SK-N-SH (cell line): ENCODE measurements around the gene HS1BP3.

Source experiments
- GABPA ChIP-seq: IDR thresholded peaks from 2 replicates; pipeline ENCODE4 v1.4.0; 2012; ENCODE audit warnings: low read depth, mild to moderate bottlenecking
- NRF1 ChIP-seq: IDR thresholded peaks from 2 replicates; pipeline ENCODE4 v1.6.1; 2012; ENCODE audit warnings: low read depth, mild to moderate bottlenecking, low read length
- RAD21 ChIP-seq: IDR thresholded peaks from 2 replicates; pipeline ENCODE4 v1.6.1; 2012; ENCODE audit warnings: mild to moderate bottlenecking, low read length
- TF ChIP-seq, protein P1 (sequence below): fragments of 200-600 bp; sonication (generic); IDR thresholded peaks from 2 replicates; pipeline ENCODE4 v1.6.1; 2017; ENCODE audit warnings: antibody characterized with exemption, mild to moderate bottlenecking, moderate library complexity

- TF ChIP-seq RAD21 (no peak), GABPA (no peak), NRF1 (no peak)
- TF ChIP-seq, protein P1, sequence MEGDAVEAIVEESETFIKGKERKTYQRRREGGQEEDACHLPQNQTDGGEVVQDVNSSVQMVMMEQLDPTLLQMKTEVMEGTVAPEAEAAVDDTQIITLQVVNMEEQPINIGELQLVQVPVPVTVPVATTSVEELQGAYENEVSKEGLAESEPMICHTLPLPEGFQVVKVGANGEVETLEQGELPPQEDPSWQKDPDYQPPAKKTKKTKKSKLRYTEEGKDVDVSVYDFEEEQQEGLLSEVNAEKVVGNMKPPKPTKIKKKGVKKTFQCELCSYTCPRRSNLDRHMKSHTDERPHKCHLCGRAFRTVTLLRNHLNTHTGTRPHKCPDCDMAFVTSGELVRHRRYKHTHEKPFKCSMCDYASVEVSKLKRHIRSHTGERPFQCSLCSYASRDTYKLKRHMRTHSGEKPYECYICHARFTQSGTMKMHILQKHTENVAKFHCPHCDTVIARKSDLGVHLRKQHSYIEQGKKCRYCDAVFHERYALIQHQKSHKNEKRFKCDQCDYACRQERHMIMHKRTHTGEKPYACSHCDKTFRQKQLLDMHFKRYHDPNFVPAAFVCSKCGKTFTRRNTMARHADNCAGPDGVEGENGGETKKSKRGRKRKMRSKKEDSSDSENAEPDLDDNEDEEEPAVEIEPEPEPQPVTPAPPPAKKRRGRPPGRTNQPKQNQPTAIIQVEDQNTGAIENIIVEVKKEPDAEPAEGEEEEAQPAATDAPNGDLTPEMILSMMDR: no peak
These were observed 2.7 kb downstream of the HS1BP3 start for GRCh38 chr2:20648206-20648605.
